ENCODE results near the gene ADAMTS2. TPM values are rescaled to one million over a fixed set of nuclear protein-coding genes. Genes with fewer than 3 reads are reported as not detected.

ADAMTS2 gene
- total RNA-seq, 2 experiments from 2014 or later, result not detected

DNA sequence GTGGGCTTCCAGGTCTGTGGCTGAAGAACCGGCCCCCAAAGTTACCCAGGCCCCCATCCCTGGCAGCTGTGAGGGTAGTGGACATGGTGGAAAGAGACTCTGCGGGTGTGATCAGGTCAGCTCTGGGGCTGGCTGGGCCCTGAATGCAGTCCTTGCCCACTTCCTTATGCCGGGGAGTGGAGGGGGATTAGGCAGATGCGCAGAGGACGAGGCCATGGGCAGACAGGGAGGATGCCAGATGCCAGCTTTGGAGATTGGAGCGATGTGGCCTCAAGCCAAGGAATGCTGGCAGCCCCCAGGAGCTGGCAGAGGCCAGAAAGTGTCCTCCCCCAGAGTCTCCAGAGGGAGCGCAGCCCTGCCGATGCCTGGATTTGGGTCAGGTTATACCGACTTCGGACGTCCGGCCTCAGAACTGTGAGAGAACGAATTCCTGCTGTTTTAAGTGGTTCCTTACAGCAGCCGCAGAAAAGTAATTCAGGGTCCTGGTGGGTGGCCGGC, 69.8 kb downstream of the ADAMTS2 start:
- Mint-ChIP-seq H3K27ac (no peak overlapping the region), H3K9me3 (no peaks in the 10 kb centered on the region), H3K27me3 (no peaks in the 10 kb centered on the region), H3K4me1 (ENCODE audit: low read depth) (no peaks in the 10 kb centered on the region), H3K36me3 (no peaks in the 10 kb centered on the region), H3K4me3 (no peak overlapping the region)
- DNase-seq, result no peak
- POLR2A ChIA-PET, result no interaction called here
- CTCF ChIA-PET, result no interaction called here
- intact Hi-C loops (cut with micrococcal nuclease), result no loop called here

DNA sequence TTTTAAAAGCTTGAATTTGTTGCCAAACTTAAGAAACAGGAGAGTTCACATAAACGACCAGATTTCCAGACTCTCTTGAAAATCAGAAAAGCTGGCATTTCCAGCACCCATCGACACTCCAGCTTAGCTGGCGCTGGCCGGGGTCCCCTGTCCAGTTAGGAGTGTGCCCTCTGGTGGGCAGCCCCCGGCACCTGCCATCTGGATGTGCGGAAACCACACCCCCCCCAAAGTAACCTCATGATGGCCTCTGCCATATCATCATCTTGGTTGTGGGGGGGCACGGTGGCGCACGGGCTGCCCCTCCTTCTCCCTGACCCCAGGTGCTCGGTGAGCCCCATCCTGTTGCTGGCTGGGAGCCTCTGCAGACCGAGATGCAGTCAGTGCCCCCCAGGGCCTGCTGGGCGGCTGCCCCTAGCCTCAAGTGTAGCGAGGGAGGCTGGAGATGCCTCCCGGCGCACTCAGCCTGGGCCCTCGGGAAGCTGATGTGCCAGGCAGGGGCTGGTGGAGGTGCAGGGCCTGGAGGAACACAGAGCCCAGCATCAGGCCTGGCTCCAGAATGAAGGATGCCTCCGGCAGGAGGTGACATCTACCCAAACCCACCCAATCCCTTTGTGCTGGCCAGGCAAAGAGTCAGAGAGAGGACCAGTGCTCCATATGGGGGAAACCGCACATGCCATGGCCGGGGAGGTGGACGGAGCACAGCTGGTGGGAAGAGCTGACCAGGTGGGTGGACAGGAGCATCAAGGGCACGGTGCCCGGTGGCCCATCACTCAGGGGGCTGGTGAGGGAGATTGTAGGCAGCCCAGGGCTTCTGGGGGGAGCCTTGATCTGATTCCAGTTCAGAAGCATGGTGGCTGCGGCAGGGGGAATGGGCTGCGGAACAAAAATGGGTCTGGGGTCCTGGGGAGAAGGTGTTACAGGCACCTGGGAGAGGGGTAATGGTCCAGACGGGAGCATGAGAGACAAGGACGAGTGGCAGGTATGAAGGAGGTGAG, 70.6 kb downstream of the ADAMTS2 start:
- ChIA-PET CTCF (no interaction called here), POLR2A (no interaction called here)
- H3K36me3 Mint-ChIP-seq, result no peaks in the 10 kb centered on the region
- DNase-seq, result no peak
- H3K4me3 Mint-ChIP-seq, result no peak overlapping the region
- H3K27ac Mint-ChIP-seq, result no peak overlapping the region
- H3K9me3 Mint-ChIP-seq, result no peaks in the 10 kb centered on the region
- intact Hi-C loops (cut with micrococcal nuclease), result no loop called here
- H3K27me3 Mint-ChIP-seq, result no peaks in the 10 kb centered on the region
- no peaks in the 10 kb centered on the region for H3K4me1 Mint-ChIP-seq (ENCODE audit: low read depth)

DNA sequence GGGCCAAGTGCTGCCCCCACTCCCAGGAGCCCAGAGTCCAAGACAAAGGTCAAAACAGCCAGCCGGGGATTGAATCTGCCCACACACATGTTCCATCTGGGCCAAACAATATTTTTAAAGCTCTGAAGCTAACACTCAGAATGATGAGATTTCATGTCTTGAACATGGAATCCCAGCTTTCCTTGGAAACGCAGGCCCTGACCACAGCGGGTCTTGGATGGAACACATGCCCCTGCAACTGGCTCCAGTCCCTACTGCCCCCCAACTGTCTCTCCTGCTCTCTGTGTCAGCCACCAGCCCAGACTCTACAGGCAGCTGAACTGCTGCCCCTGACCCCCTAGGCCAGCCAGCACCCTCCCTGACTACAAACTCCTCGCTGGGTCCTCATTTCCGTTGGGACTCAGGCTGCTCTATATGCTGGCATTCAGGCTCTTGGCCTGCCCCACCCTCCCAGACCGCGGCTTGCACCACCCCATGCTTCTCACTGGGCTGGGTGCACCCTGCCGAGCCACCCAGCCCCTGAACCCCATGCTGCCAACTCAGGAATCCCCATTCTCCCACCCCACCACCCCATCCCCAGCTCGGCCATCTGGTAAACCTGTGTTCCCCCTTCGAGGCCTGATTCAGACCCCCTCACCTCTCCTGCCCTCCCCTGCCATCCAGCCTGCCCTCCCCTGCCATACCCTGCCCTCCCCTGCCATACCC, 71.7 kb downstream of the ADAMTS2 start:
- Mint-ChIP-seq H3K9me3 (no peaks in the 10 kb centered on the region), H3K36me3 (no peaks in the 10 kb centered on the region), H3K27me3 (no peaks in the 10 kb centered on the region), H3K4me3 (no peak overlapping the region), H3K27ac (no peak overlapping the region), H3K4me1 (ENCODE audit: low read depth) (no peaks in the 10 kb centered on the region)
- intact Hi-C loops (cut with micrococcal nuclease), result no loop called here
- ChIA-PET POLR2A (no interaction called here), CTCF (no interaction called here)
- no peak for DNase-seq

DNA sequence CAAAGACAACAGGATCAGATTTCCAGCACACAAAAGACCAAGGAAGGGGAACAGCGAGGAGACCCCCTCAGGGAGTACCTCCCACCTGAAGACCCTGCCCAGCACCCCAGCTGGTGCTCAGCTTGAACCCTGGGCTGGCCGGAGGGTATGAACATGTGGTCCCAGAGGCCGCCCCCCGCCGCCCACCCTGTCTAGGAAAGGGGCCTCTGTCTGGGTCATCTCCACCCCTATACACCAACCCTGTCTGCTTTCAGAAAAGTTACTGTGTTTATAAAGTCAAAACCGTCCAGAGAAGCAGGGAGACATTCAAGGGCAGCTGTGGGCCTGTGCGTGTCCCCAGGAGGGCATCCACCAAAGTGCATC, 72.2 kb downstream of the ADAMTS2 start:
- ChIA-PET POLR2A (no interaction called here), CTCF (no interaction called here)
- no peak overlapping the region for H3K4me3 Mint-ChIP-seq
- no peaks in the 10 kb centered on the region for H3K9me3 Mint-ChIP-seq
- intact Hi-C loops (cut with micrococcal nuclease), result no loop called here
- no peaks in the 10 kb centered on the region for H3K36me3 Mint-ChIP-seq
- no peak for DNase-seq
- no peaks in the 10 kb centered on the region for H3K27me3 Mint-ChIP-seq
- H3K27ac Mint-ChIP-seq, result no peak overlapping the region
- no peaks in the 10 kb centered on the region for H3K4me1 Mint-ChIP-seq (ENCODE audit: low read depth)

DNA sequence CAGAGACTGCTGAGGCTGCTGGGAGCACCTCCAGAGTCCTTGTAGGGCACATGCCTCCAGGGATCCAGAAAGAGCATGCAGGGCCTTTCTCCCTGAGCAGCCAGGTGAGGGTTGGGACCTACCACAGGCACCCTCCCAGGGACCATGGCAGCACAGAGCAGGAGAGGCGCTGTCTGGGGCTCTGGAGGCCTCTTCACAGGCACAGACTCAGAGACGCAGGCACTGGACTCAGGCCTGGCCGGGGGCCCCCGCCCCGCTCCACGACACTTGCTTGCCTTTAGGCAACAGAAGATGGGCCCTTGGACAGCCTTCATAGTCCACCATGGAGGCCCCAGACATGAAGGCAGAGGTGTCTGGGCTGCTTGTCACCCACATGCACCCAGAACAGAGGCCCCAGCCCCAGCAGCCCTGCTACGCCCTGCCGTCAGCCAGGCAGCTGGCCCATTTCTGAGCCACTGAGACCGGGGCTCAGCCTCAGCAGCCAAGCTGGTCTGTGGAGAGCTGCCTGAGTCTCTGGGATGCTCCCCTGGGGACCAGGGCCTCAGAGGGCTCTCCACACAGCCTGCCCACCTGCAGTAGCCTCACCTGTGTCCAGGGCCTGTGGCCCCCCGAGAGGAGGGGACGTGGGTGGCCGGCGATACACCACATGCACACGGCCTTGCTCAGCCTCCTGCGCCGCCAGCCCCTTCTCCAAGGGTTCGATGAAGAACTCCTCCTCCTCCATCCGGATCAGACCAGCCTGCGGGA, 72.8 kb downstream of the ADAMTS2 start:
- Mint-ChIP-seq H3K27ac (no peak overlapping the region), H3K4me1 (ENCODE audit: low read depth) (no peaks in the 10 kb centered on the region), H3K4me3 (no peak overlapping the region), H3K36me3 (no peaks in the 10 kb centered on the region), H3K27me3 (no peaks in the 10 kb centered on the region), H3K9me3 (no peaks in the 10 kb centered on the region)
- CTCF ChIA-PET, result no interaction called here
- POLR2A ChIA-PET, result no interaction called here
- intact Hi-C loops (cut with micrococcal nuclease), result no loop called here
- DNase-seq, result no peak

DNA sequence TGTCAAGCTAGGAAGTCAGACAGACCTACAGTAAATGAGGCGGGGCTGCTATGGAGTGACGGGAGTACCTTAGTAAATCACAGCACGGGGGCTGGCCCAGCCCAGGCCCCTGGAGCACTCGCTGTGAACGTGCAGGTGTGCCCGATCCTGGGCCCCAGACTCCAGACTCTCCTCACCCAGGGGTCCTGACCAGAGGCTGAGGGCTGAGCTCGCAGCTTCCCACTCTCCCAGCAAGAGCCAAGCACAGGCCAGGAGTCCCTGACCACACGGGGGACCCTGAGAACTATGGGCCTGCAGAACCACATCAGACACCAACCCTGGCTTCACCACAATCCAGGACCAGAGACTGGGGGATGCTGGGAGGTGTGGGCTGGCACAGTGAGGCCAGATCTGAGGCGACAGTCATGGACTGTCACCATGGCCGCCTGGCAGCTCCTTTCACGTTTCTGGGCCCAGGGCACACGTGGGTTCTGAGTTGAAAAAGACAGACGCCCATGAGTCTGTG, 73.4 kb downstream of the ADAMTS2 start:
- DNase-seq, result no peak
- H3K4me3 Mint-ChIP-seq, result no peak overlapping the region
- ChIA-PET POLR2A (no interaction called here), CTCF (interaction anchor here (1.5 kb wide), 1 partner anchor 222 kb away, joined by 3 read pairs; no protein-coding TSS in a partner anchor)
- no peaks in the 10 kb centered on the region for H3K36me3 Mint-ChIP-seq
- intact Hi-C loops (cut with micrococcal nuclease), result no loop called here
- H3K9me3 Mint-ChIP-seq, result no peaks in the 10 kb centered on the region
- H3K27me3 Mint-ChIP-seq, result no peaks in the 10 kb centered on the region
- H3K27ac Mint-ChIP-seq, result no peak overlapping the region
- no peaks in the 10 kb centered on the region for H3K4me1 Mint-ChIP-seq (ENCODE audit: low read depth)

DNA sequence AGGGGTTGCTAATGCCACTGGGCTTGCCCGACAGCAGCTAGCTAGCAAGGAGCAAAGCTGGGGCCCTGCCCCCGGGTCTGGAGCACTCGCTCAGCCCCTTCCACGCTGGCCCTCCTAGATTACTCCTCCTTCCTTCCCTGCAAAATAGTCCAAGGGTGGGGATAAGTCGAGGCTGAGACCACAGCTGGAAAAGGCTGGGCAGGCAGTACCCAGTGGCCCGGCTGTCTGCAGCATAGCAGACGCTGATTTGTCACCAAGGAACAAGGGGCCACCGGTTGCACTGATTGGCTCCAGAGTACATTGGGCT, 73.9 kb downstream of the ADAMTS2 start:
- ChIA-PET POLR2A (no interaction called here), CTCF (interaction anchor here (1.5 kb wide), 1 partner anchor 222 kb away, joined by 3 read pairs; no protein-coding TSS in a partner anchor)
- no peaks in the 10 kb centered on the region for H3K27me3 Mint-ChIP-seq
- H3K36me3 Mint-ChIP-seq, result no peaks in the 10 kb centered on the region
- no peak overlapping the region for H3K4me3 Mint-ChIP-seq
- no peaks in the 10 kb centered on the region for H3K9me3 Mint-ChIP-seq
- H3K4me1 Mint-ChIP-seq (ENCODE audit: low read depth), result no peaks in the 10 kb centered on the region
- intact Hi-C loops (cut with micrococcal nuclease), result no loop called here
- H3K27ac Mint-ChIP-seq, result no peak overlapping the region
- no peak for DNase-seq

DNA sequence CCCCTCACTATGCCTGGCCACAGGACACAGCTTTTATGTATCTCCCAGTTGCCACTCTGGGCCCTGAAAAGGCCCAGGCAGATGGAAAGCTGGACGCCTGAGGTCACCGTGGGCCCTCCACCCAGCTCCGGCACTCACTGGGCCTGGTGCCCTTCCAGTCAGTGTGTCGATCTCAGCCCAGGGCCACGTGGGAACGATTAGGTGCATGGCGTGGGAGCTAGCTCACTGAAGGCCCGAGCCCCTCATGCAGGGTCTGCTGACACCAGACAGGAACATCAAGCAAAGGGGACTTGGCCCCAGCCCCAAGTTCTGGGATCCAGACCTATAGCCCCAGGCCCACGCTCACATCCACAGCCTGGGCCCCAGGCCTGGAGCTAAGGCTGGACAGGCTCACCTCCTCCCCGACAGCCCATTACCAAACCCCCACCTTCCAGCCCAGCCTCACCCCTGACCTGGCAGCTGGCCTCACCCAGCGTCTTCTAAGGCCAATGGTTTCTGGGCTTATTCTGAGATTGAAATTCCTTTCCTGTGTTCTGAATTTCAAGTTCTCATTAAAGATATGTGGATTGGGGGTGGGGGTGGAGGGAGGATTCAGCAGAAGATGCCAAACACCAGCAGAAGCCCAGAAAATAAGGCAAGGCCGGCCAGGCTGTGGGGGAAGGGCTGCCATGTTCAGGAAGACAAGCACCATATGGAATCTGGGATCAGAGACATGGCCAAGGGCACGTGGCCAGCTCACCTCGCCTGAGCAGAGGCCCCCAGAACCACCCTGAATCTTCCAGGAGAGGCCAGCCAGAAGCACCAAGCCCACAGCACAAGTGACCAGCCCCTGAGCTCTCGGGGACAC, 74.5 kb downstream of the ADAMTS2 start:
- ChIA-PET POLR2A (no interaction called here), CTCF (interaction anchor here (1.5 kb wide), 1 partner anchor 223 kb away, joined by 3 read pairs; no protein-coding TSS in a partner anchor)
- DNase-seq, result no peak
- intact Hi-C loops (cut with micrococcal nuclease), result no loop called here
- no peak overlapping the region for H3K4me3 Mint-ChIP-seq
- no peaks in the 10 kb centered on the region for H3K4me1 Mint-ChIP-seq (ENCODE audit: low read depth)
- peaks cover 3% of the 10 kb centered on the region for H3K27me3 Mint-ChIP-seq
- no peaks in the 10 kb centered on the region for H3K9me3 Mint-ChIP-seq
- H3K36me3 Mint-ChIP-seq, result no peaks in the 10 kb centered on the region
- H3K27ac Mint-ChIP-seq, result no peak overlapping the region

DNA sequence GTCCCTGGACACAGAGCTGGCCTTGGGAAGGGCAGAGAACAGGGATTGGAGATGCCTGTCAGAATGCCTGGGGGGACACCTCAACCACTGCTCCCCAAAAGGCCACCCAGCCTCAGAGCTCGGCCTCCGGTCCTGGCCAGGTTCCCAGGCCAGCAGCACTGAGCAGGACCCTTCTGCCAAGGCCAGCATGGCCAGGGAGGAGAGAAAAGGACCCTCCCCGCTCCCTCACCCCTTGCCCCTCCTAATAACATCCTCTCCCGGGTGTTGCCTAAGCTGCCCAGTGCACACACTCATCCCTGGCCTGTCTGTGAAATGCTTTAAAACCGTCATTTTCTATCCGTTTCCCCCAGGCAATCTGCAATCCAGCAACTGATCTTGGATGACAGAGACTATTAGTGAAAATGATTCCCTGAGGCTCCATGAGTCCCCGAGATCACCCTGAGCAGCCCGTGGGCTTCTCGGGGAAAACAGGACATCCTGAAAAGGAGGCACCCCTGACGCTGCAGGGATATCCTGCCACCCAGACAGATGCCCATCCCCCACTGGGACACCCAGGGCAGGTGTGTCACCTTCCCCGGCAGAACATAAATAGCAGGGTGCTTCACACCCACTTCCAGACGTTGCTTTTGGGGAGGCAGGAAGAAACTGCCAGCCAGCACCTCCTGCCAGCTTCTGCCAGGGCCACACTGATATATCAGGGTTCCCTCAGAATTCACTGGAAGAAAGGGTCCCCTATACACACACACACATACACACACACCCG, 75.3 kb downstream of the ADAMTS2 start:
- ChIA-PET CTCF (interaction anchor here (1.5 kb wide), 1 partner anchor 224 kb away, joined by 3 read pairs; no protein-coding TSS in a partner anchor), POLR2A (no interaction called here)
- no peak overlapping the region for H3K4me3 Mint-ChIP-seq
- H3K9me3 Mint-ChIP-seq, result no peaks in the 10 kb centered on the region
- no peak overlapping the region for H3K27ac Mint-ChIP-seq
- peaks cover 3% of the 10 kb centered on the region for H3K27me3 Mint-ChIP-seq
- intact Hi-C loops (cut with micrococcal nuclease), result no loop called here
- no peaks in the 10 kb centered on the region for H3K36me3 Mint-ChIP-seq
- H3K4me1 Mint-ChIP-seq (ENCODE audit: low read depth), result no peaks in the 10 kb centered on the region
- DNase-seq, result no peak

DNA sequence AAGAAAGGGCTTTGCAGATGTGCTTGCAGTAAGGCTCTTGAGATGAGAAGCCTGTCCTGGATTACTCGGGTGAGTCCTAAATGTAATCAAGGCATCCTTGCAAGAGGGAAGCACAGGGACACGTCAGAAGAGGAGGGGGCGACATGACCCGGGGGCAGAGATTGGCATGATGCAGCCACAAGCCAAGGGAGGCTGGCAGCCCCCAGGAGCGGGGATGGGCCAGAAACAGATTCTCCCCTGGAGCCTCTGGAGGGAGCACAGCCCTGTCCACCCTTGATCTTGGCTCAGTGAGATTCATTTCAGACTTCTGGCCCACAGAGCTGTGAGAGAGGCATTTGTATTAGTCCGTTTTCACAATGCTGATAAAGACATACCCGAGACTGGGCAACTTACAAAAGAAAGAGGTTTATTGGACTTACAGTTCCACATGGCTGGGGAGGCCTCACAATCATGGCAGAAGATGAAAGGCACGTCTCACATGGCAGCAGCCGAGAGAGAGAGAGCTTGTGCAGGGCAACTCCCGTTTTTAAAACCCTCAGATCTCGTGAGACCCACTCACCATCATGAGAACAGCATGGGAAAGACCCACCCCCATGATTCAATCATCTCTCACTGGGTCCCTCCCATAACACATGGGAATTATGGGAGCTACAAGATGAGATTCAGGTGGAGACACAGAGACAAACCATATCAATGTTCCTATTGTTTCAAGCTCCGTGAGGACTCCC, 76.1 kb downstream of the ADAMTS2 start:
- peak; percentile 2 for DNase-seq
- Mint-ChIP-seq H3K4me3 (no peak overlapping the region), H3K36me3 (no peaks in the 10 kb centered on the region), H3K27ac (no peak overlapping the region), H3K27me3 (peaks cover 3% of the 10 kb centered on the region), H3K4me1 (ENCODE audit: low read depth) (no peaks in the 10 kb centered on the region), H3K9me3 (no peaks in the 10 kb centered on the region)
- intact Hi-C loops (cut with micrococcal nuclease), result no loop called here
- ChIA-PET POLR2A (no interaction called here), CTCF (no interaction called here)
